Activated naive CD4-positive, alpha-beta T cell (primary cell): Measurements from ENCODE around the gene PCDH19.
"Not testable (repeated sequence)": the region's sequence is repeated elsewhere in the genome, so short reads cannot be mapped to it uniquely, and the experiment has no call there.

ENCODE experiments used
- DNase-seq, 4 experiments: peaks; one replicate each; lab custom pipeline; 2025; lab: John Stamatoyannopoulos, UW

Gene PCDH19, protein sequence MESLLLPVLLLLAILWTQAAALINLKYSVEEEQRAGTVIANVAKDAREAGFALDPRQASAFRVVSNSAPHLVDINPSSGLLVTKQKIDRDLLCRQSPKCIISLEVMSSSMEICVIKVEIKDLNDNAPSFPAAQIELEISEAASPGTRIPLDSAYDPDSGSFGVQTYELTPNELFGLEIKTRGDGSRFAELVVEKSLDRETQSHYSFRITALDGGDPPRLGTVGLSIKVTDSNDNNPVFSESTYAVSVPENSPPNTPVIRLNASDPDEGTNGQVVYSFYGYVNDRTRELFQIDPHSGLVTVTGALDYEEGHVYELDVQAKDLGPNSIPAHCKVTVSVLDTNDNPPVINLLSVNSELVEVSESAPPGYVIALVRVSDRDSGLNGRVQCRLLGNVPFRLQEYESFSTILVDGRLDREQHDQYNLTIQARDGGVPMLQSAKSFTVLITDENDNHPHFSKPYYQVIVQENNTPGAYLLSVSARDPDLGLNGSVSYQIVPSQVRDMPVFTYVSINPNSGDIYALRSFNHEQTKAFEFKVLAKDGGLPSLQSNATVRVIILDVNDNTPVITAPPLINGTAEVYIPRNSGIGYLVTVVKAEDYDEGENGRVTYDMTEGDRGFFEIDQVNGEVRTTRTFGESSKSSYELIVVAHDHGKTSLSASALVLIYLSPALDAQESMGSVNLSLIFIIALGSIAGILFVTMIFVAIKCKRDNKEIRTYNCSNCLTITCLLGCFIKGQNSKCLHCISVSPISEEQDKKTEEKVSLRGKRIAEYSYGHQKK (N-terminal part only)

DNA sequence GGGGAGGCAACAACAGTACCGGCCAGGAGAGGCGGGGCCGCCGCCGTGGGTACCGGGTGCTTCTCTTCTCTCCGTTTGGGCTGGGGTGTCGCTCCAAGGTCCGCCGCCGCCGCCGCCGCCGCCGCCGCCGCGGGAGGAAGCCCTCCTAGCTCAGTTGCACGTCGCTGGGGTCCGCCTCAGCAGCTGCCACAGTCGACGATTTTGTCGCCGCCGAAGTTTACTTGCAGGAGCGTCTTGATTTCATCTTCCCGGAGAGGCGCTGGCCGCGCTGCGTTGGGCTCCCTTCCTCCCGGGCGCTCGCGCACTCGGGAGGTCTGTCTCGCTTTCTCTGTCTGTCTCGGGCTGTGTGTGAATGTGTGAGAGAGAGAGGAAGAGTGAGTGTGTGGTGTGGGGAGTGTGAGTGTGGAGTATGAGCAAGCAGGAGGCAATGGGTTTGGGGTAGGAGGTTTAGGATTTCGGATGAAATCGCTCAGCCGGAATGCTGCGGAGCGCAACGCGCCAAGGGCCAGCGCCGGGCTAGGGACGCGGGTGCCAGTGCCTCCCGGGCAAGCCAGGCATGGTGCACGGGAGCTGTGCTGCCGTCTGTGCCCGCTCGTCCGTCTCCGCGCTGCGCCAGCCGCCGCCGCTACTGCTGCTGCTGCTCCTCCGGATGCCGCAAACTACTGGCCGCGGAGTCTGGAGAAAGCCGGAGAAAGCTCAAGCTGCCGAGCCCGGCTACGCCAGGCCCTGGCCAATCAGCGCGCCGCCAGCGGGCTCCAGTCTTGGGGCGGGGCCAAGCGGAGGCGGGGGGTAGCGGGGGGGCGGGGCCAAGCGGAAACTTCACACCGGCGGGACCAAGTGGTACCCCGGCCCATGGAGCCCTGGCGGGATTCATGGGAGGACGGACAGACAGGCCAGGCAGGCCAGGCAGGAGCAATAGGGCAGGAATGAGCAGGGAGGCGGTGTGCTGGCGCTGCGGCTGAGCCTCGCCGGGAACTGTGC, at the start of gene PCDH19:
PCDH19 (minus strand) TSS at position 664 of the 981 bp plus-strand sequence. CDS start 1,676 bp downstream, outside the sequence.
- DNase-seq, result no peak

DNA sequence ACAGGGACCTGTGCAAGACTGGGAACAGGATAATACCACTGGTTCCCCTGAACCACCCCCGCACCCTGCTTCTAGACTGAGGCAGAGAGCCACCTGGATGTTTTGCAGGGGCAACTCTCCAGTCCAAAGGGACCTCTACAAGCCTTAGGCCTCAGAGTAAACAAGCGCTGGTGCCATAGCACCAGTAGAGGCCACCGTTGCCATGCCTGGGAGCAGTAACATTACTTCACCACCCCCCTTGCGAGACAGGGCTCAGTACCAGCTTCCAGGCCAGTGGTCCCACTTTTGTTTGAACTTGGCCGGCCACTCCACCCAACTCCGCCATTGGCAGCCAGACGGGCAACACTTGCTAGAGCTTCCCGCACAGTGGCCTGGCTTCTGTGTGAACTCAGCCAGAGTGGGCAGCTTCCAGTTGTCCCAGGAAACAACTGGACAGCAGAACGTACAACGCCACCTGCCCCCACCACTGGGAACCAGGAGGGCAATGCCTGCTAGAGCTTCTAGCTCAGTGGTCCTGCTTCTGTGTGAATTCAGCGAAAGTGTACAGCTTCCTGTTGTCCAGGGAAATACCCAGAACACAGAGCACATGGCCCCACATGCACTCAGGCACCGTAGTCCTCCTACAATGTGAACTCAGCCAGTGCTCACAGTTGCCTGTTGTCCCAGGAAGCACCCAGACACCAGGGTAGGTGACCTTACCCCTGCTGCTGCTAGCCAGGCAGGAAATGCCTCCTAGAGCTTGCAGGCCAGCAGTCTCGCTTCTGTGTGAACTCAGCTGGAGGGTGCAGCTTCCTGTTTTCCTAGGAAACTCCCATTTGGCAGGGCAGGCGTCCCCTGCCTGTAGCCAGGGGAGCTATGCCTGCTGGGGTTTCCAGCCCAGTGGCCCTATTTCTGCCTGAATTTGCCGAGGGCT, 39.9 kb upstream of the PCDH19 start:
- DNase-seq, result no peak

DNA sequence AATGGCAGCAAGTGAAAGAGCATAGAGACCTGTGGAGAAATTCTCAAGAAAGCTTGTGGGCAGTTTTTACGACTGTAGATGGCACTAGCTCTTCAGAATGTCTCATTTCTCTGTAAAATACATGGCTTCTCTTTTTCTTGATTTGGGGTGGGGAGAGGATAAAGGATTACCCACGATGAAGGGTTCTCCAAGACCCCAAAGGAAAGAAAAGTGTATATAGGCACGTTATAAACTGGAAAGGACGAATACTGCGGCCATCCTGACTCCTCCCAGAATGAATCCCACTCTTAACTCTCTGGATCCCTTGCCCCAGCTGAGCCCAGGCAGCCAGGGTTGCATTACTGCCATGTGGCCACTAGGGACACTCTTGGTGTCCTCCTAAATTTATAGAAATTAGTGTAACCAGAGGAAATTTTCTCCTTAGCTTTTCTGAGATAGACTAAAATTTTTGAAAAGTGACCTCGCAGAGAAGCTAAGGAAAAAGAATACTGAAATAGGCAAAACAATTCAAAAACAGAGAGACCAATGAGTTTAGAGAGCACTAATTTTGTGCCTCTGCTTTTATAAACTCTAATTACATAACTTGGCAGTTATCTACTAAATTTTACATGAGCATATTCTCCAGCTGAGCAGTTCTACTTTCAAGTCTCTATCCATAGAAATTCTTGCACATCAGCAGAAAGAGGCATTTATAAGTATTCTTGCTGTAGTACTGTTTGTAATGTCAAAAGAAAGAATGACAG, 37.8 kb upstream of the PCDH19 start:
- DNase-seq, result peak in 2 of 4 experiments; percentile 1 to 14

DNA sequence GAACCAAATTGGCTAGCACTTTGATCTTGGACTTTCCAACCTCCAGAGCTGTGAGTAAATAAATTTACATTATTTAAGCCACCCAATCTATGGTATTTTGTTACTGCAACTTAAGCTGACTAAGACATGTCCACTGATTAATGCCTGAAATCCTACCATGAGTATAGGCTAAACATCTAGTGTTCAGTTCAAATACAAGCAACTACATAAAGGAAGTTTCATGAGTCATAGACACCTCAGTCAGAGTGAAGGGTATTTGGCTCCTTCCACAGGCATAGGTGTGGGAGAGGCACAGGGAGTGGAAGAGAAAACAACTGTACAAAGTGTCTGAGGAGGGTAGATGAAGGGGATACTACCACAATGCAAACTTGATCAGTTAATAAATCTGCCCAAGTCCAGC, 35.5 kb upstream of the PCDH19 start:
- no peak for DNase-seq

DNA sequence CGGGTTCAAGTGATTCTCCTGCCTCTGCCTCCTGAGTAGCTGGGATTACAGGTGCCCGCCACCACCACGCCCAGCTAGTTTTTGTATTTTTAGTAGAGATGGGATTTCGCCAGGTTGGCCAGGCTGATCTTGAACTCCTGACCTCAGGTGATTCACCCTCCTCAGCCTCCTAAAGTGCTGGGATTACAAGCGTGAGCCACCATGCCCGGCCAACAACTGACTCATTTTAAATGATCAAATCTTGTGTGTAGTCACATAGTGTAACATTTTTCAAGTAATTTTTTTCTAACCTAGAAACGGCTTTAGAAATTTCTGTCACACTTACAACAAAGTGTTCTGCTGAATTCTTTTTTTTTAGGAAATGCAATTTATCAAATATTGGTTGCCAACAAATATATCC, 31.2 kb upstream of the PCDH19 start:
- not testable (repeated sequence) for DNase-seq

DNA sequence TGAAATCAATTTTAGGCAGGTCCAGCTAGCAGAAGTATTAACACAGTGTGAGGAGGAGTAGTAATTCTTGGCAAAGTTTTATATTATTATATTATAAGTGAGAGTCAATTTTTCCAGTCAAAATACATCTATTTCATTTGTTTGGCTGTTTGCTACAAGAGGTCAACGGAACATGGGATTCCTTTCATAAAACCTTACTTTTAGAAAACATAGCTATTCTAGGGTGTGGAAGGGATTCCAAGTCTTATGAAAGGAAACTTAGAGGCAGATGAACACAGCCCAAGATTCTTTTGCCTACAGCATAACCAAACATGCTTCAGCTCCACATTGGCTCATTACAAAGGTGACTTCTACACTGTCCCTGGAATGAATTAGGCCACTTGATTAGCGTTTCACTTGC, 29.9 kb upstream of the PCDH19 start:
- no peak for DNase-seq

DNA sequence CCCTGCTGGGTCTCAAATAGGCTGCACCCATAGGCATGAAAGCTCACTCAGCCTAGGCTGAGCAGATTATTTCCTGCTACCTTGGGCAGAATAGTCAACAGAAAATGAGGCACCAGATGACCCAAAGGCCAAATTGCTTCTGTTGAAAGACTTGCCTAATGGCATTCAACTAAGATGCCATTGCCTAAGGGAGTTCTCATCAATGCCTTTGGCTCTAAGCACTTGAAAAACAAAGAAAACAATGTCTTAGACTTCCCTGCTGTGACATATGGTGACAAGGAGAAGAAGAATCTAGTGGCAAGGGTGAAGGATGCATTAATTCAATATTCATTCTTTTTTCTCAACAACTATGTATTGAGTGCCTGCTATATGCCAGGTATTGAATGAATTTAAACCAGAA, 25.7 kb upstream of the PCDH19 start:
- no peak for DNase-seq

DNA sequence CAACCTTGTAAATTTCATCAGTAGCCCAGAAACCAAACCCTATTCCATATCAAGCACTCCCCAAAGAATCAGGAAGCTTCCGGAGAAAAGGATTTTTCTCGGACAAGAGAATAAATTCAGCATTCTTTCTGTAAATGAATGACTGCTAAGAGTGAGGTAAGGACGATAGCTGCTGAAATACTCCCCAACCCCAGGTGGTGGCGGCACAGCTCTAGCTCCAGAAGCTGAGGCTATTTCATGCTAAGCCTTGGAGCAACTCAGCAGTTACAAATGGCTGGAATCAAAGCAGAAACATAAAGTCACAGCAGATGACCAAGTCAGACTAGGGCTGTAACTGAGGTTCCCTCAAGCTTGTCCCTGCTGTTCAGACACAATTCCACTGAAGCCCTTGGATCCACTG, 13.9 kb upstream of the PCDH19 start:
- no peak for DNase-seq

DNA sequence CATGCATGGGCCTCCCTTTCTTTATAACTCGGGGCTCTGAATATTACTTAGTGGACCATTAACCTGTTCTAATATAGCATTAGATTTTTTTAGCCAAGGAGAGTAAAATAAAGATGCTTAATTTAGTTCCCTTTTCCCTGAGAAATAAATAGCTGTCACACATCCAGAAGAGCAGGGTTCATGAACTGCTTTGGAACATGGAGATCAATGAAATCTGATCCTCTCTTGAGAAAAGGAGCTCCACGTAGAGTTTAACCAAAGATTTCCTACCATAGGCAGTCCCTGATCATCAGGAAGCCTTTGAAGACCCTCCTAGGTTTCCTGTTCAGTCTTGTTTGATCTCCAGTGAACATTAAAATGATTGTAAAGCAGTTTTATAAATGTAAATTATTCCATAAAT, 8.5 kb upstream of the PCDH19 start:
- DNase-seq, result no peak

DNA sequence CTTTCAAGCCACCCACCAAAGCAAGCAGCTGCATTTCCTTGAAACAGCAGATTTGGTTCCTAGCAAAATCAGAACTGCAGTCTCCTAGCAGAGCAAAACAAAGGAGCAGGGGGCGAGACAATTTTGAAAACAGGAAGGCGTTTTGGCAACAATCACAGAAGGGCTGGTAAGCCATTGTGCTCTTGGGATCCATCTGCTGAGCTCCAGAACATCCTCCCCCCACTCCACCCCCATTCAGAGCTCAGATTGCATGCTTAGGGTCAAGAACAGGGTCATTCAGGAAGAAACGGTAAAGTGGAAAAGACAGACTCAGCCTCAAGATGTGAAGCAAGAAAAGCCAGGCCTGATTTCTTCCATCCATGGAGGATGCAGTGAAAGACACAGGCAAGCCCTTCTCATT, 7.6 kb upstream of the PCDH19 start:
- DNase-seq, result no peak

DNA sequence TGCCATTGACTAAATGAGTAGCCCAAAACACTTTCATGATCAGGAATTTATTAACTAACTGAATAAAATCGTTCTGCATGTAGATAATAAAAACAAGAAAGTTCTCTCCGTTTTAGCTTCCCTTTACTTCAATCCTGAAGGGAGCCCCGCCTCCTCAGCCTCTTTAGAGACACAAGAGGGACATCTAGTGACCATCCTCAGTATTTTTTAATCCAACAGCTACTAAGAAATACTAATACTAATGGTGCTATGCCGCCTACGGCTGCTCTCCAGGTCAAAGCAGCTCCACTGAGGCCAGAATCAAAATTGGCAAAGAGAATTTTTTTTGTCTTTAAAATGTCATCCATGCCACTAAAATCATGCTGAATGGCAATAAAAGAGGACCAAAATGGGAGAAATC, 3.2 kb upstream of the PCDH19 start:
- DNase-seq, result no peak

DNA sequence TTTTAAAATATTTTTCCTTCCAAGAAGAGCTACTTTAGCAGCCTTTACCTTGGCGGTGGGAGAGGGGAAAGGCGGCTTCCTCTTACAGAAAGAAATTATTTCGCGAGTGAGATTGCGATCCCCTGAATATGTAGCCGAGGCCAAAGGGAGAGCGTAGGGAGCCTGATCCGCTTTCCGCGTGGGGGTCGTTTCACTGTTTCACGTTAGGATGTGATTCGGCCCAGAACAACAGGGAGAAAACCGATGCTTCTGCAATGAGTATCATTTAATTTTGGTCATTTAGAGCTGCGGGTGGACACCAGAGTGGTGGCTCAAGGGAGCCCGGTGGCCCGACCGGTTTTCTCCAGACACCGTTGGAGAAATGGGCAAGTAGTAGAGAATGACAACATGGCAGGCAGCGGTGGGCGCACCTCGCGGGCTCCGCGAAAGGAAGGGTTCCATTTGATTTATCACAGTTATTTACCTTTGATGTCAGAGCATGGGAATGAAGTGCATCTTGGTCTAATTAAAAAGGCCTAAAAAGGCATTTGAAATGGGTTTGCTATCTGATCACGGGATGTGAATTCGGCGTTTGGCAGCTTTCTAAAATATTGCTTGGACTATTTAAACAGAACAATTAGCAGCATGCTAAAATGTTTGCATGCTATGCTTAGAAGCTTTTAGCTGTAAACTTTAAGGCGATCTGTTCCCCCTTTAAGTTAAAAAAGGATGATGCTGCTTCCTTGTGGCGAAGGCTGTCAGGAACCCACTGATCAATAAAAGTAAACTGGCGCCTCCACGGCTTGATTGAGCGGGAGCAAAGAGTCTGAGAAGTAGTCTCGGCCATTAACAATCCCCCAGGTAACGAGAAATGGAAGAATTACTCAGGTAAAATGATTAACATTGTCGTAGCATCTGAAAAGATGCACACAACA, 2.0 kb upstream of the PCDH19 start:
- no peak for DNase-seq

DNA sequence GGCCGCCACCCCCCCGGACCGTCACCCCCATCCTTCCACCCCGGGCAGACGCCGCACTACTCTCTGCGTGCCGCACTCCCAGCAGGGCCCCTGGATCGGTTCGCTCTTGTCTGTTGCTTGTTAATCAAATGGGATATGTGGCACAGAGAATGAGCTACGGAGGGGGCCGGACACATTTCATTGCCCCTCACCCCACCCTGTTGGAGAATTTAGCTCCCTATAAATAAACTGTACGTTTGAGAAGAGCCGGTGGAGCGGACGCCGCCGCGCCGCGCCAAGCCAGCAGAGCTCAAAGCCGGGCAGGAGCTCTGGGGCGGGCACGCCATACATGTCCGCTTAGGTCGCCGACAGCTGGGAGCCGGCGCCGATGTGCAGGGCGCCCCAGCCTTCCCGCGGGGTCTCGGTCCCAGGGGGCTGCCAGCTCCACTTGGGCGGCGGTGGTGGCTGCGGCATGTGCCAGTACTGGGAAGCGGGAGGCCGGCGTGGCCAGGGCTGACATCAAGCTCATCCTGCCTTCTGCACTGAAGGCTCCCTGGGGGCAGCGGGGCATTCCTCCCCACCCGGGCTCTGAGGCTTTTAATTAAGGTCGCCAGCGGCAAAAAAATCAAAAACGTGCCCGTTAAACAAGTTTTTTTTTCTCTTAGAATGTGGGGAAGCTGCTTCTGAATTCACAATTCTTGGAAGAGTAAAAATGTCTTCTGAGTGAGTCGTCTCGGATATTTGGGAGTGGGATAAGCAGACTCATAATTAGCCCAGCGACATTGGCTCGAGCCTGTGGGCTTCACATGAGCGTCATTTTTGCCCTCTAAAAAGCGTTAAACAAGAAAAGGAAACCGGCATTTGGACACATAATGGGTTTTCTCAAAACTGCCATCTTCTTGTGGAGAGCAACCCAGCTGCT, 1.1 kb upstream of the PCDH19 start:
- no peak for DNase-seq

DNA sequence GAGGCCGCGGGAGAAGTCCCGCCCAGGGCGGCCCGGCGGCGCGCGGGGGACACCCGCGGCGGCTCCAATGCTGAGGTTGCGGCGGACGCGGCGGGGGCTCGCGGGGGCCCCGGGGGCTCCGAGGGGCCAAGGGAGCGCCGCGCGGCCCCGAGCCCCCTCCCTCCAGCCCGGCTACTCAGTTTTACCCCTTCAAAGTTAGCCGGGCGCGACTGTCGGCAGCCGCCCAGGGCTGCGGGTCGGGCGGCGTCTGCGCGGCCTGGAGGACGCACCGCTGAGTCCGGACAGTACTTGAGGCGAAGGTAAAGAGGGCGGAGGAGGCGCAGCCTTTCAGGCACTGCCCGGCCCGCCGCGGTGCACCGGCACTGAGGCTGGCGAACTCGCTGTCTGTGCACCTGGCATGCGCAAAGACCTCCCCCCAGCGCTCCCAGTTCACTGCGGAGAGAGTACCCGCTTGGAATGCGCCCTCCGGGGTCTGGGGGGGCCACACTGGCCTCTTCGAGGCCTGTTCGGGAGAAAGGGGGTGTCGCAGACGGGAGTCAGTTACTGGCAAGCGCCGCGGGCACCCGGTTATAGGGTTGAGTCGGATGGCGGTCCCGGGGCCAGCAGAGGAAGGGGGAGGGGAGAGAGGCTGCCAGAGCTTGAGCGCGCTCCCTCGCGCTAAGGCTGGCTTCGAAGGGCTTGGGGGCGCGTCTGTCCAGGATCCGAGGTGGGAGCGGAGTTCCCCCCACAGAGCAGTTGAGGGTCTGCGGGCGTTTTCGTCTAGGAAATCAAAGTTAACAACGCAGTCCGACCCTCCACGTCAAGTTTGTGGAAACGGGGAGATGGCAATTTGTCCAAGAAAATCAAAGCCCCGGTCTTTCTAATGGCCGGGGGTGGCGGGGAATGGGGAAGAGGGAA, 1.1 kb downstream of the PCDH19 start:
- no peak for DNase-seq

DNA sequence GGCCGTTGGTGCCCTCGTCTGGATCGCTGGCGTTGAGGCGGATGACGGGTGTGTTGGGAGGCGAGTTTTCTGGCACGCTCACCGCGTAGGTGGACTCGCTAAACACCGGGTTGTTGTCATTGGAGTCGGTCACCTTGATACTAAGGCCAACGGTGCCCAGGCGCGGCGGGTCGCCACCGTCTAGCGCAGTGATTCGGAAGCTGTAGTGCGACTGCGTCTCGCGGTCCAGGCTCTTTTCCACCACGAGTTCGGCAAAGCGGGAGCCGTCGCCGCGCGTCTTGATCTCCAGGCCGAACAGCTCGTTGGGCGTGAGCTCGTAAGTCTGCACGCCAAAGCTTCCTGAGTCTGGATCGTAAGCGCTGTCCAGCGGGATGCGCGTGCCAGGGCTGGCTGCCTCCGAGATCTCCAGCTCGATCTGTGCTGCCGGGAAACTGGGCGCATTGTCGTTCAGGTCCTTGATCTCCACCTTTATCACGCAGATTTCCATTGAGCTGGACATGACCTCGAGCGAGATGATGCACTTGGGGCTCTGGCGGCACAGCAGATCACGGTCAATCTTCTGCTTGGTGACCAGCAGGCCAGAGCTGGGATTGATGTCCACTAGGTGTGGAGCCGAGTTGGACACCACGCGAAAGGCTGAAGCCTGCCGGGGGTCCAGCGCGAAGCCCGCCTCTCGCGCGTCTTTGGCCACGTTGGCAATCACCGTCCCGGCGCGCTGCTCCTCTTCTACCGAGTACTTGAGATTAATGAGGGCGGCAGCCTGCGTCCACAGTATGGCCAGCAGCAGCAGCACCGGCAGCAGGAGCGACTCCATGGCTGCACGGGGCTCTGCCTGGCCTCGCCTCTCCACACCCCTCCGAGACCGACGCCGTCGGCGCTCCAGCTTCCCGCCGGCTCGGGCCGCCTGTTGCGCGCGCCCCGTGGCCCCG, 2.0 kb downstream of the PCDH19 start:
- DNase-seq, result no peak
